Measurements from ENCODE around the gene ZNF365.

DNA sequence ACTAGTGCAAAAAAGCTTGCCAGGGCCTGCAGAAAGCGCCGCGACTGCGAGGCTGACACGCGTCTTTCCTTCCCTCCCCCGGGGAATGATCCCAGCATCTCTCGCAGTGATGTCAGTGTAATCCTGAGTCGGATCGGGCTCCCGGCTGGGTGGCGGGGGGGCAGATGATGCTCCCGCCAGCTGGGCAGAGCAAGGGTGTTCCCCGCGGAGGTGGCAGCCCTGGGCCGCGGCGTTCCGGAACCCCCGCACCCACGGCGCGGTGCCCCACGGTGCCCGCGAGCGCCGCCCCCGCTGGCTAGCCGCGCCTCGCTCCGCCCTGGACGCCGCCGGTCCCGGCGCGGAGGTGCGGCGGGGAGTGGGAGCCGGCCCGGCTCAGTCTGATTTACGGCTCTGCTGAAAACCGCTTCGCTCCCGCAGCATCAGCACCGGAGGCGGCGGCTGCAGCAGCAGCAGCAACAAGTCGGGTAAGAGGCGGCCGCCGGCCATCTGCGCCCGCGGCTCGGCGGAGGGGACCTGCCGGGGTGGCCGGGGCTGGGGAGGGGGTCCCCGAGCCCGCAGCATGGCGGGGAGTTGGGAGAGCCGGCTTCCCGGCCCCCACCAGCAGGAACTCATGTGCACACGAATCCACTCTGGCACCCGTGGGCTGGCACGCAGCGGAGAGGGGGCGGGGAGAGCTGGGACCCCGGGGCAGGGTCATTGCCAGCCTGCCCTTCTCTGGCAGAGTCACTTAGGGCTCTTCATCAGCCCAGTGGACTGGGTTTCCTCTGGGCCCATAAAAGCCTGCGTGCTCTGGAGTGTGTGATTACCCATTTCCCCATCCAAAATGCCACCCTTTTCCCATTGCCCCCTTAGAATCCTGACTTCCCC, at the start of gene ZNF365:
- peak; percentile 38; the same call in 1 of the 2 replicates for TF ChIP-seq SUZ12 (IDR thresholded peaks at IDR 0.05; ENCODE audit: low read length)
- TF ChIP-seq, protein P1, sequence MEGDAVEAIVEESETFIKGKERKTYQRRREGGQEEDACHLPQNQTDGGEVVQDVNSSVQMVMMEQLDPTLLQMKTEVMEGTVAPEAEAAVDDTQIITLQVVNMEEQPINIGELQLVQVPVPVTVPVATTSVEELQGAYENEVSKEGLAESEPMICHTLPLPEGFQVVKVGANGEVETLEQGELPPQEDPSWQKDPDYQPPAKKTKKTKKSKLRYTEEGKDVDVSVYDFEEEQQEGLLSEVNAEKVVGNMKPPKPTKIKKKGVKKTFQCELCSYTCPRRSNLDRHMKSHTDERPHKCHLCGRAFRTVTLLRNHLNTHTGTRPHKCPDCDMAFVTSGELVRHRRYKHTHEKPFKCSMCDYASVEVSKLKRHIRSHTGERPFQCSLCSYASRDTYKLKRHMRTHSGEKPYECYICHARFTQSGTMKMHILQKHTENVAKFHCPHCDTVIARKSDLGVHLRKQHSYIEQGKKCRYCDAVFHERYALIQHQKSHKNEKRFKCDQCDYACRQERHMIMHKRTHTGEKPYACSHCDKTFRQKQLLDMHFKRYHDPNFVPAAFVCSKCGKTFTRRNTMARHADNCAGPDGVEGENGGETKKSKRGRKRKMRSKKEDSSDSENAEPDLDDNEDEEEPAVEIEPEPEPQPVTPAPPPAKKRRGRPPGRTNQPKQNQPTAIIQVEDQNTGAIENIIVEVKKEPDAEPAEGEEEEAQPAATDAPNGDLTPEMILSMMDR (IDR thresholded peaks at IDR 0.05; ENCODE audit: control extremely low read depth in 1 of 3, insufficient read depth in 1 of 3, low read depth in 1 of 3, low read length in 3 of 3) = no peak
- 0 out of 2 replicates have a peak, but pooled peaks have one; percentile 7 for TF ChIP-seq CREB1 (IDR thresholded peaks at IDR 0.05)

Data from H1 (cell line).